ENCODE results near the gene LRCH4. TPM values are rescaled to one million over a fixed set of nuclear protein-coding genes. Genes with fewer than 3 reads are reported as not detected.

The LRCH4 gene
- polyA plus RNA-seq, 1 experiment: 11.3 TPM

DNA sequence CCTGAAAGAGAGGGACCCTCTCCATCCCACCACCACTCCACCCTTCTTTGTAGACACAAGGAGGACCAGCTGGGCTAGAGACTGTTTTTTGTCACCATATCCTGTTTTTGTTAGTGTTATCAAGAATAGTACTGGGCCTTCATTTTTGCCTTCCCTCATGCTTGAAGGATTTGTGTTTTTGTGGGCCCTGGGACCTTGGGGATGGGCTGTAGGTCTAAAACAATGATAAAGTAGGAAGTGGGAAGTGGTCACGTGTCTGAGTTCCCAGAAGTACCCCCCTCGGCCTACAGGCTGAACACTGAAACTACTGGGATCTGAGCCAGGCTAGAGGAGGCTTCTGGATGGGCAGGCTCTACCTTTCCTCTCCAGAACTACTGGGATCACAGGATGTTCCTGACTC lies 38.1 kb downstream of the LRCH4 start:
- ChIA-PET CTCF (interaction anchor here (0.6 to 7.7 kb wide), 5 partner anchors 13 to 77 kb away, joined by 5 to 72 read pairs (median 10); no protein-coding TSS in a partner anchor), POLR2A (no interaction called here)
- DNase-seq (ENCODE audit: low read depth, low spot score): no peak
- H3K27me3 ChIP-seq (ENCODE audit: control insufficient read depth, insufficient read depth, low read length): no peaks in the 10 kb centered on the region
- H3K4me3 ChIP-seq (ENCODE audit: low read depth, low read length): no peak overlapping the region
- no peaks in the 10 kb centered on the region for H3K9me3 ChIP-seq (ENCODE audit: control insufficient read depth, insufficient read depth, low read length)
- H3K27ac ChIP-seq (ENCODE audit: low read depth, low read length): no peak overlapping the region
- TF ChIP-seq, protein P1, sequence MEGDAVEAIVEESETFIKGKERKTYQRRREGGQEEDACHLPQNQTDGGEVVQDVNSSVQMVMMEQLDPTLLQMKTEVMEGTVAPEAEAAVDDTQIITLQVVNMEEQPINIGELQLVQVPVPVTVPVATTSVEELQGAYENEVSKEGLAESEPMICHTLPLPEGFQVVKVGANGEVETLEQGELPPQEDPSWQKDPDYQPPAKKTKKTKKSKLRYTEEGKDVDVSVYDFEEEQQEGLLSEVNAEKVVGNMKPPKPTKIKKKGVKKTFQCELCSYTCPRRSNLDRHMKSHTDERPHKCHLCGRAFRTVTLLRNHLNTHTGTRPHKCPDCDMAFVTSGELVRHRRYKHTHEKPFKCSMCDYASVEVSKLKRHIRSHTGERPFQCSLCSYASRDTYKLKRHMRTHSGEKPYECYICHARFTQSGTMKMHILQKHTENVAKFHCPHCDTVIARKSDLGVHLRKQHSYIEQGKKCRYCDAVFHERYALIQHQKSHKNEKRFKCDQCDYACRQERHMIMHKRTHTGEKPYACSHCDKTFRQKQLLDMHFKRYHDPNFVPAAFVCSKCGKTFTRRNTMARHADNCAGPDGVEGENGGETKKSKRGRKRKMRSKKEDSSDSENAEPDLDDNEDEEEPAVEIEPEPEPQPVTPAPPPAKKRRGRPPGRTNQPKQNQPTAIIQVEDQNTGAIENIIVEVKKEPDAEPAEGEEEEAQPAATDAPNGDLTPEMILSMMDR (IDR thresholded peaks at IDR 0.05; ENCODE audit: low read depth, low read length): no peak

DNA sequence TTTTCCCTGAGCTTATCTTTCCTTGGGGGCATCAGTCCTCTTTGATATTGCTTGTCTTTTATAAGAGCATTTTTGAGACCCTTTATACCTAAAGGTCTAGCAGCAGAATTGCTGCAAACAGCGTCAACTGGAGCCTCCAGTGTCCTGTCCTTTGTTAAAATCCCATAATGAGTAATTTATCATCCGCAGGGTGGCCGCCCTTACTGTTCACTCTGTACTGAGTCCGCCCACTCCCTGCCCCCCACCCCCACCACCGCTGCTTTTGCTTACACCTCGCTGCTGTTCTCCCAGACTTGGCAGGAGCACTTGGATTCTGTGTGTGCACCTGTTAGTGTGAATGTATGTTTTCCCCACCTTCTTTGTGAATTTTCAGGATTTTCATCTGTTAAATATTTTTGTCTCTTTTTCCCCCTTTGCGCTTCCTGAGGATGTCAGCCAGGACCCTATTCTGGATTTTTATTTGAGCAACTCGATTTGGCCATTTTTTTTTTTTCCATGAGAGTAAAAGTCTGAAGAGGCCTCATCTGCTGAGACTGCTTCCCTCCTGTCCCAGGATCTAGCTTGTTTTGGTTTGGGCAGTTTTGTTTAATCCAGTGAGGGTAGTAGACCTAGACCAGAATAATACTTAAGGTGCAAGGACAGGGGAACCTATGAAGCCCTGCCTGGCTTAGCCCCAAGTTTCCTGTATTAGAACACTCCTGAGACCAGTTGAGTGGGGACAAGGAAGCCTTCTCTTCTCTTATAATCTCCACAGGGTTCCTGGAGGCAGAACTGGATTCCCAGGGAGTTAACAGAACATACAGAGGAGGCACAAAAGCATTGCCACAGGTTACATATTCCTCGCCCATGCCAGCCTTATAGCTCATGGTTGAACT lies 38.8 kb downstream of the LRCH4 start:
- H3K27me3 ChIP-seq (ENCODE audit: control insufficient read depth, insufficient read depth, low read length): no peaks in the 10 kb centered on the region
- no peak for DNase-seq (ENCODE audit: low read depth, low spot score)
- H3K27ac ChIP-seq (ENCODE audit: low read depth, low read length): peak overlapping the region; percentile 81
- ChIA-PET POLR2A (no interaction called here), CTCF (interaction anchor here (0.5 to 7.7 kb wide), 7 partner anchors 13 to 85 kb away, joined by 3 to 72 read pairs (median 8); no protein-coding TSS in a partner anchor)
- H3K4me3 ChIP-seq (ENCODE audit: low read depth, low read length): no peak overlapping the region
- TF ChIP-seq, protein P1 (IDR thresholded peaks at IDR 0.05; ENCODE audit: low read depth, low read length): no peak
- no peaks in the 10 kb centered on the region for H3K9me3 ChIP-seq (ENCODE audit: control insufficient read depth, insufficient read depth, low read length)

DNA sequence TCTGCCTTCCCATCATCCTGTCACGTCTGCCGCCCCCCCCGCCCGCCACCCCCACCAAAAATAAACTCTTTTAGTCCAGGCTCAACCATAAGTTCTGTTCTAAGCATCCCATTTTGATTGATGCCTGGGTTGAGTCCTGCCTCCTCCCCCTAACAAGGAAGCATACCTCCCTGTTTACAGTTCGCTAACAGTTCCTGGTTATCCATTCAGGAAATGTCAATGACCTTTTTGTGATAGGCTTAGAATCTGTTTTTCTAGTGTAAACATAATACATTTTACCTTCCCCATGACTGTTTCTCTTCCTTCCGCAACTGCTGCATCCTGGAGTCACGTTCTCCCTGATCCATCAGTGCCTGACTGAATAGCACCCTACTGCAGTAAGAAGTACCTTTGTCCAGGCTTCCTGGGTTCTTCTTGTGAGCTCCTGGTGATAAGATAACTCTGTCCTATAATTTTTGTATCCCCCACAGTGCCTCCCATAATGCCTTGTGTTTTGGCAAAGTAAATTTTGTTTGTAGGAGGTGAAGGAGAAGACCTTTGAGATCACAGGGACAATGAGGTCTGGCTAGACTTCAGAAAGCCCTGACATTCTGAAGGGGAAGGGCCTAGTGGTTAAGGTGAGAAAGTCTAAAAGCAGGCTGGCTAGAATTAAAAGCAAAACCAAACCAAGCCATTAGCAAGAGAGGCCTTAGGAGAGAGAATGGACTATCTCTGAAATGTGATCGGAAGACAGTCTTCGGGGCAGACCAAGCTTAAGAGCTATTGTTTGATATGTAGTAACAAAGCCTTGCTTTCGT lies 39.6 kb downstream of the LRCH4 start:
- Histone ChIP-seq H3K27ac (ENCODE audit: low read depth, low read length) (peak overlapping the region; percentile 81), H3K4me3 (ENCODE audit: low read depth, low read length) (no peak overlapping the region), H3K27me3 (ENCODE audit: control insufficient read depth, insufficient read depth, low read length) (no peaks in the 10 kb centered on the region), H3K9me3 (ENCODE audit: control insufficient read depth, insufficient read depth, low read length) (no peaks in the 10 kb centered on the region)
- CTCF ChIA-PET: interaction anchor here (0.5 to 7.7 kb wide), 9 partner anchors 14 to 86 kb away, joined by 3 to 72 read pairs (median 8); no protein-coding TSS in a partner anchor
- TF ChIP-seq, protein P1 (IDR thresholded peaks at IDR 0.05; ENCODE audit: low read depth, low read length): no peak
- no peak for DNase-seq (ENCODE audit: low read depth, low spot score)
- POLR2A ChIA-PET: interaction anchor here (0.7 kb wide), 1 partner anchor 40 kb away, joined by 5 read pairs; the partner anchor contains the start of genes FBXO24 and LRCH4

DNA sequence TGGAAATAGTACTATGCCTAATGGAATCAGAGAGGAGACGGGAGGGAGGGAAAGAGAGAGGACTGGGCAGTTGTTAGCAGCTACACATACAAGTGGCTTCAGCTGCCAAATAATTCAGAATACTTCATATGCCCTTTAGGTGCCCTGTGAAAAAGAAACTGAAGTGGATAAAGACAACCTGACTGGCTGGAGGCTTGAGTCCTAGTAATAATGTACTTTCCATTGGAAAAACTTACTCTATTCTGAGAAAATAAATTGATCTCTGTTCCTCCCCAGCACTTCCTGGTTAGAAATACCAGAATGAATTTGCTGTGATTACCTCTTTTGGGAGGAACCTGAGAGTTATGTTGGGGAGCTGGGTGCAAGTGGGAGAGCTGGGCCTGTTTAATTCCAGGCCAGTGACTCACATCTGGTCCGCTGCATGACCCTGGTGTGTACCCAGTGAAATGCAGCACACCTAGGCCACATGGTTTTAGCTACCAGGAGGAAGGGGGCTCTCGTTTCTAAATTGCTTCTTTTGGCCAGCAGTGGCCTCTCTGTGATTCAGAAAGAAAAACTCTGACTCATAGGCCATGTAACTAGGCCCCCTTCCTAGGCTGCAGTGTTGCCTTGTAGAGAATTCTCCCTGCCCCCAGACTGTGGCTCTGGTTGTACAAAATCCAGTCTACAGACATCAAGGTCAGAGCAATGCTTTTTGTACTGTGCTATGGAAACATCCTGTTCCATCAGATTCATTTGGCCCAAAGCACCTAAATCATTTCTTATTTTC lies 40.4 kb downstream of the LRCH4 start:
- POLR2A ChIA-PET: interaction anchor here (0.5 to 0.7 kb wide), 3 partner anchors 17 to 155 kb away, joined by 5 to 7 read pairs (median 7); partner anchors contain the start of genes FBXO24 and LRCH4

More for the DNA sequence above, 40.4 kb downstream of the LRCH4 start:
- peak; percentile 53 for DNase-seq (ENCODE audit: low read depth, low spot score)
- TF ChIP-seq, protein P1 (IDR thresholded peaks at IDR 0.05; ENCODE audit: low read depth, low read length): peak; percentile 29; the same call in 1 of the 2 replicates
- H3K4me3 ChIP-seq (ENCODE audit: low read depth, low read length): no peak overlapping the region
- no peaks in the 10 kb centered on the region for H3K27me3 ChIP-seq (ENCODE audit: control insufficient read depth, insufficient read depth, low read length)
- H3K9me3 ChIP-seq (ENCODE audit: control insufficient read depth, insufficient read depth, low read length): no peaks in the 10 kb centered on the region
- peak overlapping the region; percentile 81 for H3K27ac ChIP-seq (ENCODE audit: low read depth, low read length)
- CTCF ChIA-PET: interaction anchor here (0.6 to 7.7 kb wide), 6 partner anchors 15 to 80 kb away, joined by 3 to 72 read pairs (median 6); no protein-coding TSS in a partner anchor
